ENCODE data around the gene GBGT1. TPM values are rescaled to one million over a fixed set of nuclear protein-coding genes. Genes with fewer than 3 reads are reported as not detected.

Gene GBGT1
- total RNA-seq, 2 experiments from 2014 or later, result 3.6 to 4.1 TPM

GRCh38 chr9:133164191-133164590 is 477 bp upstream of the GBGT1 start:
- POLR2A ChIA-PET, result interaction anchor here (0.6 kb wide), 1 partner anchor 121 kb away, joined by 3 read pairs; no protein-coding TSS in a partner anchor
- intact Hi-C loops (cut with micrococcal nuclease), result no loop called here
- no peaks in the 10 kb centered on the region for H3K9me3 Mint-ChIP-seq
- DNase-seq (no peak), ATAC-seq (no peak)
- peak overlapping the region; percentile 67 for H3K4me3 Mint-ChIP-seq
- no peak for TF ChIP-seq CTCF (IDR thresholded peaks at IDR 0.05)
- H3K4me1 Mint-ChIP-seq (ENCODE audit: low read depth), result no peaks in the 10 kb centered on the region
- no peak overlapping the region for H3K27ac Mint-ChIP-seq
- H3K27me3 Mint-ChIP-seq, result peaks cover 3% of the 10 kb centered on the region
- CTCF ChIA-PET, result interaction anchor here (1.4 kb wide), 1 partner anchor 17 kb away, joined by 5 read pairs; no protein-coding TSS in a partner anchor
- no peaks in the 10 kb centered on the region for H3K36me3 Mint-ChIP-seq (ENCODE audit: low read depth)

GRCh38 chr9:133162861-133163503 is 732 bp downstream of the GBGT1 start:
- no peak overlapping the region for H3K27ac Mint-ChIP-seq
- peak overlapping the region; percentile 37 for H3K4me3 Mint-ChIP-seq
- TF ChIP-seq CTCF (IDR thresholded peaks at IDR 0.05), result no peak
- no peaks in the 10 kb centered on the region for H3K4me1 Mint-ChIP-seq (ENCODE audit: low read depth)
- no peaks in the 10 kb centered on the region for H3K9me3 Mint-ChIP-seq
- CTCF ChIA-PET, result interaction anchor here (1.4 kb wide), 1 partner anchor 18 kb away, joined by 5 read pairs; no protein-coding TSS in a partner anchor
- H3K27me3 Mint-ChIP-seq, result peaks cover 3% of the 10 kb centered on the region
- intact Hi-C loops (cut with micrococcal nuclease), result no loop called here
- no peaks in the 10 kb centered on the region for H3K36me3 Mint-ChIP-seq (ENCODE audit: low read depth)
- POLR2A ChIA-PET, result no interaction called here
- ATAC-seq, result no peak
- DNase-seq, result no peak

GRCh38 chr9:133161547-133161950 is 2.2 kb downstream of the GBGT1 start:
- peaks cover 3% of the 10 kb centered on the region for H3K27me3 Mint-ChIP-seq
- POLR2A ChIA-PET, result no interaction called here

GRCh38 chr9:133160742-133161546 is 2.8 kb downstream of the GBGT1 start:
- H3K4me3 Mint-ChIP-seq, result no peak overlapping the region
- intact Hi-C loops (cut with micrococcal nuclease), result no loop called here

More at GRCh38 chr9:133161547-133161950, 2.2 kb downstream of the GBGT1 start:
- Mint-ChIP-seq H3K4me1 (ENCODE audit: low read depth) (no peaks in the 10 kb centered on the region), H3K9me3 (no peaks in the 10 kb centered on the region), H3K27ac (no peak overlapping the region), H3K4me3 (no peak overlapping the region), H3K36me3 (ENCODE audit: low read depth) (no peaks in the 10 kb centered on the region)
- DNase-seq, result no peak
- ATAC-seq, result no peak
- TF ChIP-seq CTCF (IDR thresholded peaks at IDR 0.05), result no peak
- intact Hi-C loops (cut with micrococcal nuclease), result no loop called here
- CTCF ChIA-PET, result no interaction called here

More at GRCh38 chr9:133160742-133161546, 2.8 kb downstream of the GBGT1 start:
- DNase-seq (peak; percentile 64), ATAC-seq (peak; percentile 84)
- Mint-ChIP-seq H3K4me1 (ENCODE audit: low read depth) (no peaks in the 10 kb centered on the region), H3K9me3 (no peaks in the 10 kb centered on the region), H3K27me3 (peaks cover 3% of the 10 kb centered on the region), H3K36me3 (ENCODE audit: low read depth) (no peaks in the 10 kb centered on the region), H3K27ac (no peak overlapping the region)
- ChIA-PET CTCF (interaction anchor here (0.6 to 1.4 kb wide), 5 partner anchors 11 to 78 kb away, joined by 3 to 7 read pairs (median 3); no protein-coding TSS in a partner anchor), POLR2A (no interaction called here)
- peak; percentile 84 for TF ChIP-seq CTCF (IDR thresholded peaks at IDR 0.05)

Data from activated CD8-positive, alpha-beta T cell treated with anti-CD3 and anti-CD28 coated beads for 36 hours (primary cell).